ENCODE results near the gene PHTF1.

GRCh38 chr1:113675302-113675701 lies 84.0 kb downstream of the PHTF1 start:
- no peak for TF ChIP-seq CTCF (IDR thresholded peaks at IDR 0.05)
- TF ChIP-seq POLR2AphosphoS5 (IDR thresholded peaks at IDR 0.05), result no peak
- no peak for TF ChIP-seq POLR2A (IDR thresholded peaks at IDR 0.05)
- no peak for TF ChIP-seq EP300 (IDR thresholded peaks at IDR 0.05)
